ENCODE data around the gene WNT7B.

The WNT7B gene

GRCh38 chr22:45977003-45977411 lies at the start of gene WNT7B:
Gene WNT7B (minus strand): TSS chr22:45977162. CDS start chr22:45976754, 408 bp downstream.
- in situ Hi-C loops (cut with MboI; ENCODE audit: low pct_unique_long_range_greater_than_20kb, low sequenced_read_pairs) = no loop called here
- no peak for DNase-seq

- DNase-seq = no peak
- in situ Hi-C loops (cut with MboI; ENCODE audit: low pct_unique_long_range_greater_than_20kb, low sequenced_read_pairs) = no loop called here
These were observed 49.3 kb upstream of the WNT7B start for GRCh38 chr22:46025973-46026898.

- in situ Hi-C loops (cut with MboI; ENCODE audit: low pct_unique_long_range_greater_than_20kb, low sequenced_read_pairs) = no loop called here
These were observed 48.4 kb upstream of the WNT7B start for GRCh38 chr22:46025225-46025972.

GRCh38 chr22:46024136-46024840 lies 47.3 kb upstream of the WNT7B start:
- in situ Hi-C loops (cut with MboI; ENCODE audit: low pct_unique_long_range_greater_than_20kb, low sequenced_read_pairs) = loop anchor here (25.0 kb wide), 1 partner anchor 513 kb away; the partner anchor contains the start of gene CELSR1
- no peak for DNase-seq

More at GRCh38 chr22:46025225-46025972, 48.4 kb upstream of the WNT7B start:
- no peak for DNase-seq

- in situ Hi-C loops (cut with MboI; ENCODE audit: low pct_unique_long_range_greater_than_20kb, low sequenced_read_pairs) = loop anchor here (25.0 kb wide), 1 partner anchor 514 kb away; the partner anchor contains the start of gene CELSR1
- DNase-seq = no peak
These were observed 46.6 kb upstream of the WNT7B start for GRCh38 chr22:46023558-46023981.

GRCh38 chr22:46022881-46023512 lies 46.0 kb upstream of the WNT7B start:
- no peak for DNase-seq
- in situ Hi-C loops (cut with MboI; ENCODE audit: low pct_unique_long_range_greater_than_20kb, low sequenced_read_pairs) = loop anchor here (25.0 kb wide), 1 partner anchor 514 kb away; the partner anchor contains the start of gene CELSR1

GRCh38 chr22:46021577-46021976 lies 44.6 kb upstream of the WNT7B start:
- in situ Hi-C loops (cut with MboI; ENCODE audit: low pct_unique_long_range_greater_than_20kb, low sequenced_read_pairs) = loop anchor here (25.0 kb wide), 1 partner anchor 516 kb away; the partner anchor contains the start of gene CELSR1

GRCh38 chr22:46019351-46019750 lies 42.4 kb upstream of the WNT7B start:
- DNase-seq = no peak
- in situ Hi-C loops (cut with MboI; ENCODE audit: low pct_unique_long_range_greater_than_20kb, low sequenced_read_pairs) = loop anchor here (25.0 kb wide), 1 partner anchor 518 kb away; the partner anchor contains the start of gene CELSR1

More at GRCh38 chr22:46021577-46021976, 44.6 kb upstream of the WNT7B start:
- no peak for DNase-seq

- in situ Hi-C loops (cut with MboI; ENCODE audit: low pct_unique_long_range_greater_than_20kb, low sequenced_read_pairs) = loop anchor here (25.0 kb wide), 1 partner anchor 518 kb away; the partner anchor contains the start of gene CELSR1
- no peak for DNase-seq
These were observed 41.9 kb upstream of the WNT7B start for GRCh38 chr22:46018859-46019258.

- in situ Hi-C loops (cut with MboI; ENCODE audit: low pct_unique_long_range_greater_than_20kb, low sequenced_read_pairs) = loop anchor here (25.0 kb wide), 1 partner anchor 520 kb away; the partner anchor contains the start of gene CELSR1
These were observed 40.2 kb upstream of the WNT7B start for GRCh38 chr22:46017166-46017565.

GRCh38 chr22:46013460-46014416 lies 36.8 kb upstream of the WNT7B start:
- in situ Hi-C loops (cut with MboI; ENCODE audit: low pct_unique_long_range_greater_than_20kb, low sequenced_read_pairs) = loop anchor here (25.0 kb wide), 1 partner anchor 524 kb away; the partner anchor contains the start of gene CELSR1
- DNase-seq = peak; percentile 94

More at GRCh38 chr22:46017166-46017565, 40.2 kb upstream of the WNT7B start:
- no peak for DNase-seq

GRCh38 chr22:46012881-46013281 lies 35.9 kb upstream of the WNT7B start:
- in situ Hi-C loops (cut with MboI; ENCODE audit: low pct_unique_long_range_greater_than_20kb, low sequenced_read_pairs) = loop anchor here (25.0 kb wide), 1 partner anchor 524 kb away; the partner anchor contains the start of gene CELSR1

GRCh38 chr22:46012182-46012880 lies 35.4 kb upstream of the WNT7B start:
- in situ Hi-C loops (cut with MboI; ENCODE audit: low pct_unique_long_range_greater_than_20kb, low sequenced_read_pairs) = loop anchor here (25.0 kb wide), 1 partner anchor 525 kb away; the partner anchor contains the start of gene CELSR1
- DNase-seq = no peak

More at GRCh38 chr22:46012881-46013281, 35.9 kb upstream of the WNT7B start:
- DNase-seq = no peak

GRCh38 chr22:46011627-46012181 lies 34.7 kb upstream of the WNT7B start:
- in situ Hi-C loops (cut with MboI; ENCODE audit: low pct_unique_long_range_greater_than_20kb, low sequenced_read_pairs) = loop anchor here (25.0 kb wide), 1 partner anchor 526 kb away; the partner anchor contains the start of gene CELSR1
- DNase-seq = no peak

GRCh38 chr22:46010951-46011626 lies 34.1 kb upstream of the WNT7B start:
- in situ Hi-C loops (cut with MboI; ENCODE audit: low pct_unique_long_range_greater_than_20kb, low sequenced_read_pairs) = loop anchor here (25.0 kb wide), 1 partner anchor 526 kb away; the partner anchor contains the start of gene CELSR1

More at GRCh38 chr22:46010951-46011626, 34.1 kb upstream of the WNT7B start:
- no peak for DNase-seq
